Adrenal gland (tissue), 12 donors: ENCODE results near the gene MRPL24. TPM values are rescaled to one million over a fixed set of nuclear protein-coding genes. Genes with fewer than 3 reads are reported as not detected.

Experiments used
- DNase-seq, 7 donors: peaks; one replicate each; pipeline ENCODE4 v3.0.0-alpha.2; 2019 to 2020
- H3K27ac ChIP-seq, 5 donors: fragments of 200-600 bp; sonication (generic) in 4 of 5; 1 replicate in 3 of 5; 2 replicates in 2 of 5; pipeline versions ENCODE4 v1.5.1 to v1.8.0; 2016 to 2020; ENCODE audit warnings: mild to moderate bottlenecking in 1 of 5
- H3K27me3 ChIP-seq: fragments of 200-600 bp; 2 replicates; pipeline ENCODE4 v1.8.0; 2021
- H3K36me3 ChIP-seq, 2 donors: fragments of 200-600 bp; replicated peaks in 1 of 2; 1 replicate in 1 of 2; 2 replicates in 1 of 2; pipeline versions ENCODE4 v1.5.1 to v1.8.0; 2018 to 2022
- H3K4me1 ChIP-seq, 2 donors: fragments of 200-600 bp; replicated peaks in 1 of 2; 1 replicate in 1 of 2; 2 replicates in 1 of 2; pipeline versions ENCODE4 v1.5.1 to v1.8.0; 2018 to 2021
- H3K4me3 ChIP-seq, 4 donors: fragments of 200-600 bp; sonication (generic) in 3 of 4; one replicate each; pipeline ENCODE4 v1.5.1; 2016 to 2018
- H3K9me3 ChIP-seq, 3 donors: fragments of 200-600 bp; sonication (generic) in 1 of 3; replicated peaks in 1 of 3; 1 replicate in 2 of 3; 2 replicates in 1 of 3; pipeline versions ENCODE4 v1.5.1 to v1.8.0; 2016 to 2021
- CTCF ChIP-seq, 6 experiments: fragments of 450-650 bp in 4 of 6; fragments of 200-600 bp in 2 of 6; sonication (generic) in 1 of 6; IDR thresholded peaks; 1 replicate in 5 of 6; 2 replicates in 1 of 6; pipeline versions ENCODE4 v1.5.1 to v1.8.0; 2016 to 2021; ENCODE audit warnings: antibody characterized with exemption in 6 of 6, mild to moderate bottlenecking in 2 of 6, moderate library complexity in 1 of 6
- POLR2A ChIP-seq, 2 donors: fragments of 450-650 bp; IDR thresholded peaks; one replicate each; pipeline ENCODE4 v1.6.1; 2017; ENCODE audit warnings: antibody characterized with exemption in 2 of 2, mild to moderate bottlenecking in 2 of 2, moderate library complexity in 1 of 2
- WGBS, 4 donors: extraction: QIAGEN DNeasy Blood & Tissue Kit in 2 of 4; methylation state at CpG; one replicate each; pipeline versions ENCODE4 v1.1.5 to v1.1.7; 2013 to 2017; 5-methylcytosine and 5-hydroxymethylcytosine counted together
- intact Hi-C, 2 donors: fragments of 100-400 bp; cut with DNase I; formaldehyde crosslinking; loops; one replicate each; pipeline versions ENCODE4 v1.14.1 to v1.15.0; 2022 to 2023
- polyA plus RNA-seq, 3 donors: library from polyadenylated mRNA; stranded (reverse); fragments of 200-250 nt in 2 of 3; fragments of 350-450 nt in 1 of 3; fragmentation: Illumina TruSeq in 1 of 3; extraction: RNeasy Lipid Tissue Mini Kit (QIAGEN cat#74804) in 1 of 3; gene quantifications; one replicate each; pipeline ENCODE4 v1.2.3, GENCODE V29; 2013 to 2014
- total RNA-seq, 9 donors: library from RNA; depleted of rRNA in 4 of 9; stranded (reverse); fragments of >200 nt in 4 of 9; fragments of 120-200 nt in 1 of 9; fragmentation: NEBNext Ultra II Directional in 1 of 9; extraction: Animal tissue kit (Norgen Biotek cat#: 25700) in 1 of 9; gene quantifications; one replicate each; pipeline versions ENCODE4 v1.1.0 to v1.2.4, GENCODE V29; 2013 to 2023
- donor health status: healthy with polysubstance abuse.
- donor health status: Bipolar disorder and iron deficiency.
- donor health status: DM: yes; HTN: yes; CAD: no.
- donor health status: DM: no; HTN: no; CAD: no.
- donor health status: DM: no; HTN: no; CAD: no.
- donor health status: DM: yes; HTN: yes; CAD: no.

The MRPL24 gene
- total and polyA plus RNA-seq, 12 donors: 46.7 to 294 (median 113) TPM

- intact Hi-C loops: no loop called here
- Histone ChIP-seq H3K36me3 (no peaks in the 10 kb centered on the region), H3K9me3 (no peaks in the 10 kb centered on the region), H3K4me1 (peaks cover 11 to 13% of the 10 kb centered on the region in 2 donors), H3K27me3 (no peaks in the 10 kb centered on the region), H3K27ac (no peak overlapping the region), H3K4me3 (no peak overlapping the region)
- no peak for DNase-seq
- 71 to 78% (median 75%) methylated on average over 5 of the region's 5 CpGs for WGBS, 4 donors
- TF ChIP-seq CTCF (IDR thresholded peaks at IDR 0.05): no peak
- TF ChIP-seq POLR2A (IDR thresholded peaks at IDR 0.05): no peak
Measured at GRCh38 chr1:156755527-156755950, 14.7 kb upstream of the MRPL24 start.

- TF ChIP-seq POLR2A (IDR thresholded peaks at IDR 0.05): no peak
- no peak for TF ChIP-seq CTCF (IDR thresholded peaks at IDR 0.05)
- H3K4me3 ChIP-seq: no peak overlapping the region
- H3K4me1 ChIP-seq: peaks cover 23 to 25% of the 10 kb centered on the region in 2 donors
- H3K27ac ChIP-seq: no peak overlapping the region
- 79 to 84% (median 82%) methylated on average over 7 to 8 of the region's 8 CpGs for WGBS, 4 donors
- no peaks in the 10 kb centered on the region for H3K27me3 ChIP-seq
- intact Hi-C loops: no loop called here
- no peak for DNase-seq
- no peaks in the 10 kb centered on the region for H3K9me3 ChIP-seq
- H3K36me3 ChIP-seq: no peaks in the 10 kb centered on the region
Measured at GRCh38 chr1:156754219-156754618, 13.3 kb upstream of the MRPL24 start.

GRCh38 chr1:156752843-156753482, 12.1 kb upstream of the MRPL24 start:
- Histone ChIP-seq H3K27me3 (no peaks in the 10 kb centered on the region), H3K27ac (peak overlapping the region in 1 of 5 donors; percentile 20), H3K9me3 (no peaks in the 10 kb centered on the region), H3K4me3 (peak overlapping the region in 1 of 4 donors; percentile 93), H3K4me1 (peaks cover 36 to 37% of the 10 kb centered on the region in 2 donors), H3K36me3 (no peaks in the 10 kb centered on the region)
- no peak for DNase-seq
- intact Hi-C loops: no loop called here
- no peak for TF ChIP-seq CTCF (IDR thresholded peaks at IDR 0.05)
- no peak for TF ChIP-seq POLR2A (IDR thresholded peaks at IDR 0.05)
- 27 to 61% (median 48%) methylated on average over 1 of the region's 1 CpG for WGBS, 4 donors

- Histone ChIP-seq H3K4me3 (peak overlapping the region; percentile 33 to 93 (median 74)), H3K27ac (peak overlapping the region in 4 of 5 donors; percentile 74 to 98 (median 95)), H3K27me3 (no peaks in the 10 kb centered on the region), H3K4me1 (peaks cover 43 to 45% of the 10 kb centered on the region in 2 donors), H3K36me3 (no peaks in the 10 kb centered on the region), H3K9me3 (no peaks in the 10 kb centered on the region)
- intact Hi-C loops: no loop called here
- 0% methylated on average over 3 to 68 of the region's 68 CpGs for whole genome bisulfite sequencing, 4 donors
- peak in 1 of 6 experiments; percentile 35 for TF ChIP-seq CTCF (IDR thresholded peaks at IDR 0.05)
- TF ChIP-seq POLR2A (IDR thresholded peaks at IDR 0.05): peak in 1 of 2 donors; percentile 43
- peak; percentile 97 to 98 (median 98) for DNase-seq
Measured at GRCh38 chr1:156751757-156752481, 11.0 kb upstream of the MRPL24 start.
